Astrocyte of the spinal cord (primary cell): Measurements from ENCODE around the gene TREH.

Experiments used
- DNase-seq: peaks from one replicate; pipeline ENCODE4 v3.0.0; 2011; ENCODE audit warnings: low read depth, low spot score
- H3K4me3 ChIP-seq: 2 replicates; pipeline ENCODE4 v1.5.1; 2011; ENCODE audit warnings: low read depth, mild to moderate bottlenecking, low read length, moderate library complexity
- in situ Hi-C: cut with HindIII; loops from 2 replicates; pipeline ENCODE4 v1.10.0; 2017; ENCODE audit warnings: low sequenced_read_pairs
- TF ChIP-seq, protein P1 (sequence below): IDR thresholded peaks from 2 replicates; pipeline ENCODE4 v1.5.1; 2012; ENCODE audit warnings: low read depth, mild to moderate bottlenecking, low read length, inconsistent platforms

TREH gene

DNA sequence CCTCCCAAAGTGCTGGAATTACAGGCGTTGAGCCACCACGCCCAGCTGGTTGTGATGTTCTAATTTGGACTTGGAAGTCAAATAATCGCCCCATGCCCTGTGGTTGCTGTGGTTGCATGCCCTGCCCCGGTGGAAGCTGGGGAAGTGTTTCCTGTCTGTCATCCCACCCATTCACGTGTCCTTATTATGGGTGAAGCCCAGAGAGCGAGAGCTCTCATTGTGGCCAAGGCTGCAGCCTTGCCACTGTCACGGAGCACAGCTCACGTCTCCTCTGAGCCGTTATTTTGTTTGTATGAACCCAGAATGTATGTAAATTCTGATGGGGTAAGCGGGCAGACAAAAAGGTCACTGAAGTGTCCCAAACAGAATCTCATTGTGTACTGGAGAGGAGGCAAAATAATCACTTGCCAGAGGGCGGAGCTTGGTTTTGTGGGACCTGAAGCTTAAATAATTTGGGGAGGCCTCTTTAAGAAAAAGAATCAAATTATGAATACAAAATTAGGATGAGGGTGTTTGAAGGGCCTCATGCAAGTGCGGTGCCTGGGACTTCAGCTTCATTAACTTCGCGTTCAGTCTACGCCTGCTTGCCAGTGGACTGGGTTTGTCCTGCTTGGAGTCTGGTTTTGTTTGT, 25.8 kb upstream of the TREH start:
- in situ Hi-C loops = no loop called here
- TF ChIP-seq, protein P1, sequence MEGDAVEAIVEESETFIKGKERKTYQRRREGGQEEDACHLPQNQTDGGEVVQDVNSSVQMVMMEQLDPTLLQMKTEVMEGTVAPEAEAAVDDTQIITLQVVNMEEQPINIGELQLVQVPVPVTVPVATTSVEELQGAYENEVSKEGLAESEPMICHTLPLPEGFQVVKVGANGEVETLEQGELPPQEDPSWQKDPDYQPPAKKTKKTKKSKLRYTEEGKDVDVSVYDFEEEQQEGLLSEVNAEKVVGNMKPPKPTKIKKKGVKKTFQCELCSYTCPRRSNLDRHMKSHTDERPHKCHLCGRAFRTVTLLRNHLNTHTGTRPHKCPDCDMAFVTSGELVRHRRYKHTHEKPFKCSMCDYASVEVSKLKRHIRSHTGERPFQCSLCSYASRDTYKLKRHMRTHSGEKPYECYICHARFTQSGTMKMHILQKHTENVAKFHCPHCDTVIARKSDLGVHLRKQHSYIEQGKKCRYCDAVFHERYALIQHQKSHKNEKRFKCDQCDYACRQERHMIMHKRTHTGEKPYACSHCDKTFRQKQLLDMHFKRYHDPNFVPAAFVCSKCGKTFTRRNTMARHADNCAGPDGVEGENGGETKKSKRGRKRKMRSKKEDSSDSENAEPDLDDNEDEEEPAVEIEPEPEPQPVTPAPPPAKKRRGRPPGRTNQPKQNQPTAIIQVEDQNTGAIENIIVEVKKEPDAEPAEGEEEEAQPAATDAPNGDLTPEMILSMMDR = no peak
- DNase-seq = no peak
- H3K4me3 ChIP-seq = no peak overlapping the region

DNA sequence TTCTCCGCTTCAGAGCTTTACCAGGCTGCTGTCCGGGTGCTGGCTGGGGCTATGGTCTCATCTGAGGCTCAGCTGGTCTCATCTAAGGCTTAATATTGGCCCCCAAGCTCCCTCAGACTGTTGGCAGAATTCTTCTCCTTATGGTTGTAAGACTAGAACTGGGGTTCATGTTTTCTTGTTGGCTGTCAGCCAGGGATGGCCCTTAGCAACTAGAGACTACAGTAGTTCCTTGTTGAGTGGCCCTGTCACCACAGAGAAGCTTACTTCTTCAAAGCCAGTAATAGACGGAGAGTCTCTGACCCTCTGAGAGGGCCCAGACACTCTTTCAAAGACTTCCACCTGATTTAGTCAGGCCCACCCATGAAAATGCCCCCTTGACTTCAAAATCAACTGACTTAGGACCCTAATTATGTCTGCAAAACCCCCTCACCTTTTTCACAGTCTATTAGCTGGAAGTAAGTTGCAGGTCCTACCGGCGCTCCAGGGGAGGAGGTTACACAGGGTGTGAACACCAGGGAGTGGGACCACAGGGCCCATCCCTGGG, 24.2 kb upstream of the TREH start:
- in situ Hi-C loops = no loop called here
- TF ChIP-seq, protein P1 = no peak
- no peak overlapping the region for H3K4me3 ChIP-seq
- DNase-seq = no peak

DNA sequence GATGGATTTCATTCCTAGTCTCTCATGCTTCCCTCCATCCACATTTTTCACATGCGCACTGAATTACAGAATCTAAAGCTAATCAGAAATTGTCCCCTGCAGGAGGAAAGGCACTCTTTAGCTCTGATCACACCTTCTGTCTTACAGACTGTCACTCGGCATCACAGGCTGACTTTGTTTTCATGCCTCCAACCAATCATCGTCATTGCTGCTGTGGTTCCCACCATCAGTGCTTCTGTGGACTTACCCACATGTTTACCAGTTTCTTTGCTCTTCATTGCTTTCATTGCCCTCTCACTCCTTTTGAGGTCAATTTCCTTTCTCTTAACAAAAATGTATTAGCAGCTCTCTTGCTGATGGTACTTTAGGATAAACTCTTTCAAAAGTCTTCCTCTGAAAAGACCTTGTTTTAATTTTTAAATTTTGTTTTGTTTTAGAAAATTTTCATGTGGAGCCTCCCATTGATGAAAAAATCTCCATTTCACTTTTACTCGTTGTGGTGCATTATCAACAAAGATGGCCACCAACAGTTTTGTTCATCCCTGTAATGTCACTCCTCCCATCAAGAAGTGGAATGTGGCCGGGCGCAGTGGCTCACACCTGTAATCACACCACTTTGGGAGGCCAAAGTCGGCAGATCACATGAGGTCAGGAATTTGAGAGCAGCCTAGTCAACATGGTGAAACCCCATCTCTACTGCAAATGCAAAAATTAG, 20.2 kb upstream of the TREH start:
- H3K4me3 ChIP-seq = no peak overlapping the region
- DNase-seq = no peak
- in situ Hi-C loops = no loop called here
- TF ChIP-seq, protein P1 = no peak

DNA sequence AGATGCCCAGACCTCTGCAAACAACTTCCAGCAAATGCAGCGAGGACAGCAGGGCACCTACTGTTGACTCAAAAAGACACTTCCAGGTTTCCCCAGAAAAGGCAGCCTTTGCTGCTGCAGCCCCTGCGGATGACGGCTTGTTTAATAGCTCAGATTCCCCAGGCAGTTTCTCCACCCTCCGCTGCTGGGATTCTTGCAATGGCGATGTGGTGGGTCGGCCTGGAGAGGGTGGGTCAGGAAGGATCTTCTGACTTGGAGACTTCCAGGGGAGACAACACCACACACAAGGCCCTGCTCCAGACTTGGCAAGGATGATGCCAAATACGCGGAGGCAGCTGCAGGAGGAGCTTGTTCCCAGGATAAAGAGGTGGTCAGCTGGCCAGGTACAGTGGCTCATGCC, 17.9 kb upstream of the TREH start:
- TF ChIP-seq, protein P1 = no peak
- no peak overlapping the region for H3K4me3 ChIP-seq
- DNase-seq = no peak
- in situ Hi-C loops = no loop called here

DNA sequence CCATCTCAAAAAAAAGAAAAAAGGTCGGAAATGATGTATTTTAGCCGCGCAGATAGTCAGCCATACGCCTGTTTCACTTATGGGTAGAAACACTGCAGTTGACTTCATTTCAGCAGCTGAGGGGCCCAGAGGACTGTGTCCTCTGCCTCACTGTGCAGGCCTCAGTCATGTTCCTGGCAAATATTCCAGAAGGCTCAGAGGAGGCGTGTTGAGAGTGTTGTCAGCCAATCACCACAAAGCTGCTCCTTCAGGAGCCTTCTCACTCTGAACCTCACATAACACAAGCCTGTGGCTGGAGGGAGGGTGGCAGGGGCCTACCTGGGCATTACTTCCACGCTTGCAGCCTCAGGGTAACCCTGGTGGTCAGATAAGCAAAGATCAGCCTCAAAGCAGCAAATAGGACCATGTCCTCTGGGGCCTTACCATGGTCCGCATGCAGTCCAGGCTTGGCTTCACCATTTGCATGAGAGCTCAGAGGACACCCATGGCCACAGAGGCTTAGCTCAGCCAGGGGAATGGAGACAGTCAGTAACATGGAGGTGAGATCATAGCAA, 17.3 kb upstream of the TREH start:
- TF ChIP-seq, protein P1 = no peak
- in situ Hi-C loops = no loop called here
- DNase-seq = no peak
- H3K4me3 ChIP-seq = no peak overlapping the region

DNA sequence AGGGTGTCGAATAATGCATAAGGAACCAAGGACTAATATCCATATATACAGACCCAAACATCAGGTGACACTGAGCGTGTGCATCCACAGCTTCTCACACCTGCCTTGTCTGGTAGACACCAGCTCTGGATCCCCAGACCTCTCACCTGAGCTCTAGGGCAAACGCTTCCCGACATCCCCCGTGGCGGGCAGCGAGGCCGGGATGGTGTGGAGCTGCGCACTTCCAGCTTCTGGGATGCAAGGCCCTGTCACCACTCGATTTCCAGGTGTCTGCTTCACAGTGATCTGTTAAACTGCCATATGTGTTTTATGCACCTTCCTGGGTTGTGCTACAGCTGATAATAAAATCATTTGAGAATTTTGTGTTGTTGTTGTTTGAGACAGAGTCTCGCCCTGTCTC, 15.3 kb upstream of the TREH start:
- TF ChIP-seq, protein P1 = no peak
- in situ Hi-C loops = no loop called here
- DNase-seq = no peak
- H3K4me3 ChIP-seq = no peak overlapping the region
